BLaER1 treated with 17β-estradiol and CSF1 and Interleukin-3, amounts not matched to agents 10 nM and 100 nM (cell line): ENCODE results near the gene XAGE1A.
"Not testable (repeated sequence)": the region's sequence is repeated elsewhere in the genome, so short reads cannot be mapped to it uniquely, and the experiment has no call there.

ENCODE experiments used
- H3K27ac ChIP-seq, 11 experiments: shearing (Covaris generic); formaldehyde crosslinking; 2 replicates each; pipeline ENCODE4 v1.8.1; 2022
- H3K27me3 ChIP-seq, 11 experiments: shearing (Covaris generic); formaldehyde crosslinking; 2 replicates each; pipeline ENCODE4 v1.8.1; 2022
- H3K36me3 ChIP-seq, 11 experiments: shearing (Covaris generic); formaldehyde crosslinking; 2 replicates each; pipeline ENCODE4 v1.8.1; 2022
- H3K4me1 ChIP-seq, 10 experiments: shearing (Covaris generic); formaldehyde crosslinking; 2 replicates each; pipeline ENCODE4 v1.8.1; 2022
- H3K4me2 ChIP-seq, 11 experiments: shearing (Covaris generic); formaldehyde crosslinking; 2 replicates each; pipeline ENCODE4 v1.8.1; 2022
- H3K4me3 ChIP-seq, 10 experiments: shearing (Covaris generic); formaldehyde crosslinking; 2 replicates each; pipeline ENCODE4 v1.8.1; 2022
- H3K9ac ChIP-seq, 11 experiments: shearing (Covaris generic); formaldehyde crosslinking; 2 replicates each; pipeline ENCODE4 v1.8.1; 2022
- H3K9me3 ChIP-seq, 11 experiments: shearing (Covaris generic); formaldehyde crosslinking; replicated peaks in 1 of 11; 2 replicates each; pipeline ENCODE4 v1.8.1; 2022
- H4K20me1 ChIP-seq, 11 experiments: shearing (Covaris generic); formaldehyde crosslinking; 2 replicates each; pipeline ENCODE4 v1.8.1; 2022
- Cebpa-rat ChIP-seq, 11 experiments: shearing (Covaris generic); IDR thresholded peaks; 2 replicates each; pipeline ENCODE4 v1.8.1; 2022

Gene XAGE1A

GRCh38 chrX:52495545-52496418 is at the start of gene XAGE1A:
XAGE1A (plus strand) TSS chrX:52495808; CDS start chrX:52497362, 1,554 bp downstream.
- H3K36me3 ChIP-seq, H3K4me1 ChIP-seq, H4K20me1 ChIP-seq, H3K27ac ChIP-seq, H3K9me3 ChIP-seq, H3K4me2 ChIP-seq, H3K9ac ChIP-seq, H3K4me3 ChIP-seq, H3K27me3 ChIP-seq: not testable (repeated sequence)

GRCh38 chrX:52452031-52452430 is 43.6 kb upstream of the XAGE1A start:
- H3K4me1 ChIP-seq, H4K20me1 ChIP-seq, H3K9me3 ChIP-seq, H3K9ac ChIP-seq, H3K4me3 ChIP-seq, H3K4me2 ChIP-seq, H3K36me3 ChIP-seq, H3K27ac ChIP-seq: not testable (repeated sequence)
- peaks cover 66 to 92% (median 86%) of the 10 kb centered on the region in 11 experiments for H3K27me3 ChIP-seq

GRCh38 chrX:52471301-52471700 is 24.3 kb upstream of the XAGE1A start:
- not testable (repeated sequence) for H3K4me3 ChIP-seq, H3K9me3 ChIP-seq
- H3K27me3 ChIP-seq, result peaks cover 56 to 71% (median 67%) of the 10 kb centered on the region in 11 experiments

GRCh38 chrX:52496419-52496772 is 788 bp downstream of the XAGE1A start:
- H4K20me1 ChIP-seq, H3K4me3 ChIP-seq, H3K9ac ChIP-seq, H3K27ac ChIP-seq, H3K36me3 ChIP-seq, H3K4me1 ChIP-seq, H3K9me3 ChIP-seq, H3K4me2 ChIP-seq, H3K27me3 ChIP-seq: not testable (repeated sequence)

More at GRCh38 chrX:52471301-52471700, 24.3 kb upstream of the XAGE1A start:
- H3K4me2 ChIP-seq, H3K9ac ChIP-seq, H4K20me1 ChIP-seq, H3K4me1 ChIP-seq, H3K27ac ChIP-seq, H3K36me3 ChIP-seq: not testable (repeated sequence)

GRCh38 chrX:52501362-52501761 is 5.8 kb downstream of the XAGE1A start:
- H3K27ac ChIP-seq, H3K4me1 ChIP-seq, H3K4me3 ChIP-seq, H3K4me2 ChIP-seq, H3K36me3 ChIP-seq, H3K9ac ChIP-seq, H4K20me1 ChIP-seq, H3K9me3 ChIP-seq: not testable (repeated sequence)
- peaks cover 33 to 44% (median 42%) of the 10 kb centered on the region in 11 experiments for H3K27me3 ChIP-seq

GRCh38 chrX:52504551-52504950 is 8.9 kb downstream of the XAGE1A start:
- Histone ChIP-seq H3K36me3 (no peaks in the 10 kb centered on the region), H3K9ac (no peak overlapping the region)
- no peak for TF ChIP-seq Cebpa-rat (IDR thresholded peaks at IDR 0.05)

GRCh38 chrX:52507331-52507730 is 11.7 kb downstream of the XAGE1A start:
- H3K4me3 ChIP-seq, result no peak overlapping the region
- no peak for TF ChIP-seq Cebpa-rat (IDR thresholded peaks at IDR 0.05)
- H3K4me2 ChIP-seq, result no peak overlapping the region
- no peaks in the 10 kb centered on the region for H3K4me1 ChIP-seq
- H3K27me3 ChIP-seq, result peaks cover 67 to 82% (median 80%) of the 10 kb centered on the region in 11 experiments
- no peaks in the 10 kb centered on the region; a peak in 1 of 22 replicates for H4K20me1 ChIP-seq
- H3K9me3 ChIP-seq, result peaks cover 0 to 7% (median 0%) of the 10 kb centered on the region in 11 experiments; a peak in 3 of 22 replicates
- no peaks in the 10 kb centered on the region for H3K36me3 ChIP-seq
- H3K27ac ChIP-seq, result no peak overlapping the region
- H3K9ac ChIP-seq, result no peak overlapping the region

More at GRCh38 chrX:52504551-52504950, 8.9 kb downstream of the XAGE1A start:
- Histone ChIP-seq H3K4me2 (no peak overlapping the region), H4K20me1 (no peaks in the 10 kb centered on the region; a peak in 1 of 22 replicates), H3K27me3 (peaks cover 61 to 76% (median 74%) of the 10 kb centered on the region in 11 experiments), H3K27ac (no peak overlapping the region), H3K4me1 (no peaks in the 10 kb centered on the region), H3K4me3 (no peak overlapping the region), H3K9me3 (peaks cover 0 to 7% (median 0%) of the 10 kb centered on the region in 11 experiments; a peak in 3 of 22 replicates)

- no peaks in the 10 kb centered on the region for H3K36me3 ChIP-seq
- TF ChIP-seq Cebpa-rat (IDR thresholded peaks at IDR 0.05), result no peak
- no peaks in the 10 kb centered on the region for H3K4me1 ChIP-seq
- H3K4me2 ChIP-seq, result no peak overlapping the region
- H3K9me3 ChIP-seq, result peaks cover 0 to 7% (median 0%) of the 10 kb centered on the region in 11 experiments; a peak in 2 of 22 replicates
- no peaks in the 10 kb centered on the region; a peak in 1 of 22 replicates for H4K20me1 ChIP-seq
- H3K27me3 ChIP-seq, result peaks cover 43 to 56% (median 54%) of the 10 kb centered on the region in 11 experiments
- no peak overlapping the region for H3K4me3 ChIP-seq
- H3K27ac ChIP-seq, result no peak overlapping the region
- no peak overlapping the region for H3K9ac ChIP-seq
Measured at GRCh38 chrX:52509916-52510315, 14.3 kb downstream of the XAGE1A start.

GRCh38 chrX:52511126-52511525 is 15.5 kb downstream of the XAGE1A start:
- H3K4me2 ChIP-seq, H3K4me3 ChIP-seq, H3K9me3 ChIP-seq, H4K20me1 ChIP-seq, H3K9ac ChIP-seq, H3K36me3 ChIP-seq, H3K4me1 ChIP-seq, H3K27ac ChIP-seq: not testable (repeated sequence)
- peaks cover 39 to 44% (median 43%) of the 10 kb centered on the region in 11 experiments for H3K27me3 ChIP-seq

GRCh38 chrX:52516110-52516986 is 20.7 kb downstream of the XAGE1A start:
- not testable (repeated sequence) for H3K4me1 ChIP-seq, H4K20me1 ChIP-seq, H3K4me3 ChIP-seq, H3K4me2 ChIP-seq, H3K36me3 ChIP-seq, H3K9ac ChIP-seq, H3K9me3 ChIP-seq, H3K27me3 ChIP-seq, H3K27ac ChIP-seq

GRCh38 chrX:52516987-52517325 is 21.3 kb downstream of the XAGE1A start, which contains the start of gene XAGE1B:
XAGE1B (minus strand) TSS chrX:52517063; CDS start chrX:52515527, 1,536 bp downstream.
- not testable (repeated sequence) for H3K36me3 ChIP-seq, H3K4me2 ChIP-seq, H3K27ac ChIP-seq, H3K4me1 ChIP-seq, H4K20me1 ChIP-seq, H3K9me3 ChIP-seq, H3K4me3 ChIP-seq, H3K9ac ChIP-seq, H3K27me3 ChIP-seq

- H3K9ac ChIP-seq, H4K20me1 ChIP-seq, H3K4me2 ChIP-seq, H3K4me3 ChIP-seq, H3K27ac ChIP-seq, H3K9me3 ChIP-seq, H3K36me3 ChIP-seq: not testable (repeated sequence)
- Histone ChIP-seq H3K27me3 (peaks cover 55 to 70% (median 65%) of the 10 kb centered on the region in 11 experiments), H3K4me1 (peaks cover 14 to 18% (median 16%) of the 10 kb centered on the region in 10 experiments; a peak in 17 of 20 replicates)
Measured at GRCh38 chrX:52541051-52541450, 45.4 kb downstream of the XAGE1A start.
